DMS153 treated with DMSO at 0.1 percent for 48 hours (cell line): ENCODE results near the gene CTSK.

Experiments
- DNase-seq: peaks from one replicate; lab custom pipeline; 2025; ENCODE audit not compliant: unreplicated experiment; lab: John Stamatoyannopoulos, UW

The CTSK gene

DNA sequence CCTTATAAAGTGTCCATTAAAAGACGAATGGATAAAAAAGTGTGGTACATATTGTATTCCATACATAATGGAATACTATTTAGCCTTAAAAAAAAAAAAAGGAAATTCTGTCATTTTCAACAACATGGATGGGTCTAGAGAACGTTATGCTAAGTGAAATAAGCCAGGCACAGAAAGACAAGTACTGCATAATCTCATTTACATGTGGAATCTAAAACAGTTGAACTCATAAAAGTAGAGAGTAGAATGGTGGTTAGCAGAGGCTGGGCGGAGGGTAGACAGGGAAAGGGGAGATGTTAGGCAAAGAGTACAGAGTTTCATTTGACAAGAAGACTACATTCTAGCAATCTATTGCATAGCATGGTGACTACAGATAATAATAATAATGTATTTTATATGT, 45.0 kb downstream of the CTSK start:
- DNase-seq, result no peak

- no peak for DNase-seq
Measured at GRCh38 chr1:150762552-150762951, 45.5 kb downstream of the CTSK start.

DNA sequence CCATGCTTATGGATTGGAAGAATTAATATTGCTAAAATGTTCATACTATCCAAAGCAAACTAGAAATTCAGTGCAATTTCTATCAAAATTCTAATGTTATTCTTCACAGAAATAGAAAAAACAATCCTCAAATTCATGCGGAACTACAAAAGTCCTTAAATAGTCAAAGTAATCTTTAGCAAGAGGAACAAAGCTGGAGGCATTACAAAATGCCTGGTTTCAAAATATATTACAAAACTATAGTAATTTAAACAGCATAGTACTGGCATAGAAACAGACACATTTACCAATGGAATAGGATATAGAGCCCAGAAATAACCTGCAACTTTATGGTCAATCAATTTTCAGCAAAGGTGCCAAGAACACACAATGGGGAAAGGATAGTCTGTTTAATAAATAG, 46.3 kb downstream of the CTSK start:
- DNase-seq, result no peak

GRCh38 chr1:150760013-150760412, 48.0 kb downstream of the CTSK start:
- no peak for DNase-seq

DNA sequence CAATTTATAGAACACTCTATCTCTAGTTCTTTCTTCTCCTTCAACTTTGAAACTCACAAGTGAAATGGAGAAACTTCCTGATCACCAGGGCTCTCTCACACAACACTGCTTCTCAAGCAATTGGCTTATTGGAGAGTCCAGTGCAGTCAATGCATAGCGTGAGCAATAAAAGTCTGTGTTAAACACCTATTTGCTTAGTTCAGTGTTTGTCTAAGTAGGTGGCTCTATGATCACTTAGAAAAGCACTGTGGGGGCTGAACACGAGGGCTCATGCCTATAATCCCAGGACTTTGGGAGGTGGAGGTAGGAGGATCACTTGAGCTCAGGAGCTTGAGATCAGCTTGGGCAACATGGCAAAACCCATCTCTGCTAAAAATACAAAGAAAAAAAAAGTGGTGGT, 54.6 kb downstream of the CTSK start:
- no peak for DNase-seq

DNA sequence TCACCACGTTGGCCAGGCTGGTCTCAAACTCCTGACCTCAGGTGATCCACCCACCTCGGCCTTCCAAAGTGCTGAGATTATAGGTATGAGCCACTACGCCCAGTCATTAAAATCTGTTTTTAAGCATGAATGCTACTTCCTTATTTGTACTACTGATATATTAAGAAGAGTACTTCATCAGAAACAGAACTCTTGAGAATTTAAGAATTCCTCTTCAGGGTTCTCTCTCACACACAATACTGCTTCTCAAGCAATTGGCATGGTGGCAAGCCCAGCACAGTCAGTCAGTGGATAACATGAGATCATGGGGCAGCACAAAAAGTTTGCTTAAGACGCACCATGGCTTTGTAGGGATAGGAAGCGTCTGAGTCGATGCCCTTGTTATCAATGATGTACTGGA, 56.6 kb downstream of the CTSK start:
- DNase-seq, result no peak

- DNase-seq, result no peak
Measured at GRCh38 chr1:150749720-150750311, 58.2 kb downstream of the CTSK start.

GRCh38 chr1:150748878-150749719, 59.0 kb downstream of the CTSK start:
- no peak for DNase-seq
